ENCODE results near the gene SDHAF1. TPM values are rescaled to one million over a fixed set of nuclear protein-coding genes. Genes with fewer than 3 reads are reported as not detected.

Gene SDHAF1
- total and polyA plus RNA-seq, 2 experiments from 2014 or later = 28.6 to 36.5 TPM

DNA sequence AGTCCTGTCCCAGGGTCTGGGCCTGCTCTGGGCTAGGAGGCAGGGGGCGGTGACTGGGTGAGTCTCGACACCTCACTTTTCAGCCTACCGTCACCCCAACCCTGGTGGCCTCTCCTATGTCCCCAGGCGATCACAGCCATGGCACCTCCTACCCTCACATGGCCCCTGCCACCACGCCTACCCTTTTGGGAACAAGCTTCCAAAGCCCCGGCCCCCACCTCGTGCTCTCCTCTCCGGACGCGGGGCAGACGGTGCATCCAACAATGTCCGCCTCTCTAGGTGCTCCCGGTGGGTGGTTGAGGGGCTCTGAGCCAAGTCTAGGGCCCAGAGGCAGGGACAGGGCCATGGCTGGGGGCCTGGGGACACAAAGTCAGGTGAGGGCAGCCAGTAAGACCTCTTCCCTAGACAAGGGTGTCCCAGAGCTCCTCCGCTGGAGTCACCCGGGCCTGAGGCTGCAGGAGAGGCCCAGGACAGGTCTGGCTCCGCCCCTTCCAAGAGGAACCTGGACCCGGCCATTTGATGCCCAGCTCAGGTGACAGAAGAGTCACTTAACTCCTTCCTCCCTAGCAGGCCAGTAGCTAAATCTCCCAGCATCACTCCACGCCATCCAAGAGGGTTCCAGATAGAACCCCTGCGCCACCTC is 13.5 kb downstream of the SDHAF1 start, which contains the start of gene SYNE4:
SYNE4 (minus strand) TSS at position 478 of the 643 bp plus-strand sequence; CDS start at position 346, 132 bp downstream.
- H3K4me1 ChIP-seq (ENCODE audit: insufficient read depth) = peaks cover 6% of the 10 kb centered on the region
- peaks cover 14% of the 10 kb centered on the region for H3K79me2 ChIP-seq
- TF ChIP-seq, protein P1, sequence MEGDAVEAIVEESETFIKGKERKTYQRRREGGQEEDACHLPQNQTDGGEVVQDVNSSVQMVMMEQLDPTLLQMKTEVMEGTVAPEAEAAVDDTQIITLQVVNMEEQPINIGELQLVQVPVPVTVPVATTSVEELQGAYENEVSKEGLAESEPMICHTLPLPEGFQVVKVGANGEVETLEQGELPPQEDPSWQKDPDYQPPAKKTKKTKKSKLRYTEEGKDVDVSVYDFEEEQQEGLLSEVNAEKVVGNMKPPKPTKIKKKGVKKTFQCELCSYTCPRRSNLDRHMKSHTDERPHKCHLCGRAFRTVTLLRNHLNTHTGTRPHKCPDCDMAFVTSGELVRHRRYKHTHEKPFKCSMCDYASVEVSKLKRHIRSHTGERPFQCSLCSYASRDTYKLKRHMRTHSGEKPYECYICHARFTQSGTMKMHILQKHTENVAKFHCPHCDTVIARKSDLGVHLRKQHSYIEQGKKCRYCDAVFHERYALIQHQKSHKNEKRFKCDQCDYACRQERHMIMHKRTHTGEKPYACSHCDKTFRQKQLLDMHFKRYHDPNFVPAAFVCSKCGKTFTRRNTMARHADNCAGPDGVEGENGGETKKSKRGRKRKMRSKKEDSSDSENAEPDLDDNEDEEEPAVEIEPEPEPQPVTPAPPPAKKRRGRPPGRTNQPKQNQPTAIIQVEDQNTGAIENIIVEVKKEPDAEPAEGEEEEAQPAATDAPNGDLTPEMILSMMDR (IDR thresholded peaks at IDR 0.05; ENCODE audit: poor library complexity) = no peak
- no peak for TF ChIP-seq EZH2 (IDR thresholded peaks at IDR 0.05; ENCODE audit: borderline replicate concordance)
- WGBS (ENCODE audit: low lambda C conversion rate, missing lambda C conversion rate) = 17% methylated on average over 18 of the region's 19 CpGs
- no peaks in the 10 kb centered on the region for H3K9me2 ChIP-seq (replicated peaks; ENCODE audit: insufficient read depth)
- H3K36me3 ChIP-seq (replicated peaks; ENCODE audit: insufficient read depth, low read depth) = no peaks in the 10 kb centered on the region
- peak; percentile 89 for DNase-seq (ENCODE audit: low spot score)
- no peaks in the 10 kb centered on the region for H4K20me1 ChIP-seq (ENCODE audit: insufficient read depth, poor library complexity, severe bottlenecking)
- peak within 1 kb of the TSS; percentile 44 for H3K4me3 ChIP-seq
- no peaks in the 10 kb centered on the region for H3K9me3 ChIP-seq (ENCODE audit: low read depth)
- no peaks in the 10 kb centered on the region for H3K27me3 ChIP-seq
- H3K27ac ChIP-seq = peak within 1 kb of the TSS; percentile 90
- peak within 1 kb of the TSS; percentile 69 for H2AFZ ChIP-seq
- peak within 1 kb of the TSS; percentile 97 for H3K4me2 ChIP-seq

DNA sequence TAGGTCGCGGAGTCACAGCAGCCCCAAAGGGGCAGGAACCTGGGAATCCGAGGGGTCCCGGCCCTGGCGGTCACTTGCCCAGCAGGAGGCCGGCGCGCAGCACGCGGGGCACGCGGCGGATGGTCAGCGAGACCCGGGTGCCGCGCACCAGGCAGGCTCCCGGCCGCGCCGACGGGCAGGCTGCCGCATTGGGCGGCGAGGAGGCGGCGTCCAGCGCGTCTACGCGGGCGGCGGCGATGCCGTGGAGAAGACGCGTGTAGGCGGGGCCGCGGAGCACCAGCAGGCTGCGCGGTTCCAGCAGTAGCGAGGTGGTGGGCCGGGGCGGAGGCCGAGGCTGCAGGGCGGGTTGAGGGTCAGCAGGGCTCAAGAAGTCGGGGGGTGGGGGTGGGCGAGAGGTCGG is 14.2 kb downstream of the SDHAF1 start:
- Histone ChIP-seq H3K36me3 (replicated peaks; ENCODE audit: insufficient read depth, low read depth) (no peaks in the 10 kb centered on the region), H2AFZ (peak overlapping the region; percentile 69), H3K27ac (peak overlapping the region; percentile 72), H3K9me3 (ENCODE audit: low read depth) (no peaks in the 10 kb centered on the region), H4K20me1 (ENCODE audit: insufficient read depth, poor library complexity, severe bottlenecking) (no peaks in the 10 kb centered on the region), H3K79me2 (peaks cover 15% of the 10 kb centered on the region), H3K4me1 (ENCODE audit: insufficient read depth) (peaks cover 7% of the 10 kb centered on the region), H3K4me3 (peak overlapping the region; percentile 28), H3K4me2 (peak overlapping the region; percentile 97), H3K27me3 (no peaks in the 10 kb centered on the region), H3K9me2 (replicated peaks; ENCODE audit: insufficient read depth) (no peaks in the 10 kb centered on the region)
- TF ChIP-seq EZH2 (IDR thresholded peaks at IDR 0.05; ENCODE audit: borderline replicate concordance) (no peak), EZH2phosphoT487 (IDR thresholded peaks at IDR 0.05; ENCODE audit: low read depth, severe bottlenecking, unreplicated experiment) (no peak)
- TF ChIP-seq, protein P1 (IDR thresholded peaks at IDR 0.05; ENCODE audit: poor library complexity) = no peak
- DNase-seq (ENCODE audit: low spot score) = peak; percentile 85
- WGBS (ENCODE audit: low lambda C conversion rate, missing lambda C conversion rate) = under 1% methylated on average over 44 of the region's 50 CpGs

DNA sequence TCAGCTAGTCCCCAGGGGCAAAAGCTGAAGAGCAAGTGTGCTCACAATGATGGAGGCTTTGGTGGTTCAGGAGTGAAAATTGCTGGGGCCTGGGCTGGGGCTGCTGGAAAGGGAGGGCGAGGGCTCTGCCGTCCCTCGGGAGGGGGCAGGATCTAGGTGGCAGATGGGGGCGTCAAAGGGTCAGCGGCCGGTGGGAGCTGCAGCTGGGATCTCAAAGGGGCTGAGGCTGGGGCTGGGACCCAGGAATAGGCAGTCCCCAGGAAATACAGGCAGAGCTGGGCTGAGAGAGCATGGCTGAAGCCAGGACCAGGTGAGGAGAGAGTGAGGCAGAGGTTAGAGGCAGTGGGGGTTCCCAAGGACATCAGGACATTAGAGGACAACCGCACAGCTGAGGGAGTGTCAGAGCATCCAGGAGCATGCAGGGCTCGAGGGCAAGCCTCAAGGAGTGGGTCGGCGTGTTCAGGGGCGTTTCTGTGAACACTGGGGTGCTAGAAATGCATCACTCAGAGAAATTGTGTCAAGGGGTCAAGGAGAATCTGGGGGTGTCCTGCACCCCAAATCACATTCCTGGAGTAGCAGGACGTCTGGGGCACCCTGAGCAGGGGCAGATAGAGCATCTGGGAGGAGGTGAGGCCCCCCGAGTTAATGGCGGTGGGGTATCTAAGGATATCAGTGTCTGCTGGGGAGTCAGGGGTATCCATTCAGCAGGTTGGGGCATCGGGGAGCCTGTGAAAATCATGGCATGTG is 14.8 kb downstream of the SDHAF1 start:
- peaks cover 15% of the 10 kb centered on the region for H3K79me2 ChIP-seq
- H3K9me2 ChIP-seq (replicated peaks; ENCODE audit: insufficient read depth) = no peaks in the 10 kb centered on the region
- H3K9me3 ChIP-seq (ENCODE audit: low read depth) = no peaks in the 10 kb centered on the region
- H3K27ac ChIP-seq = peak overlapping the region; percentile 40
- H3K4me3 ChIP-seq = peak overlapping the region; percentile 28
- H3K4me1 ChIP-seq (ENCODE audit: insufficient read depth) = peaks cover 7% of the 10 kb centered on the region
- TF ChIP-seq EZH2 (IDR thresholded peaks at IDR 0.05; ENCODE audit: borderline replicate concordance) = no peak
- TF ChIP-seq EZH2phosphoT487 (IDR thresholded peaks at IDR 0.05; ENCODE audit: low read depth, severe bottlenecking, unreplicated experiment) = no peak
- TF ChIP-seq, protein P1 (IDR thresholded peaks at IDR 0.05; ENCODE audit: poor library complexity) = no peak
- no peaks in the 10 kb centered on the region for H4K20me1 ChIP-seq (ENCODE audit: insufficient read depth, poor library complexity, severe bottlenecking)
- peak overlapping the region; percentile 97 for H3K4me2 ChIP-seq
- no peak for DNase-seq (ENCODE audit: low spot score)
- H3K27me3 ChIP-seq = no peaks in the 10 kb centered on the region
- H3K36me3 ChIP-seq (replicated peaks; ENCODE audit: insufficient read depth, low read depth) = no peaks in the 10 kb centered on the region
- 69% methylated on average over 13 of the region's 15 CpGs for WGBS (ENCODE audit: low lambda C conversion rate, missing lambda C conversion rate)
- peak overlapping the region; percentile 69 for H2AFZ ChIP-seq
